Endothelial cell of umbilical vein (primary cell): ENCODE results near the gene TMEM203. TPM values are rescaled to one million over a fixed set of nuclear protein-coding genes. Genes with fewer than 3 reads are reported as not detected.

Experiments used
- BruUV-seq: library from RNA; stranded (reverse); fragments of 400-500 nt; replicated peaks from 2 replicates; lab custom pipeline; 2021; lab: Mats Ljungman, UMichigan
- CTCF ChIA-PET: fragments of 300-600, 350-600 bp; sonication (Branson Sonifier 250); formaldehyde crosslinking; loops from one replicate; lab custom pipeline; 2021; ENCODE audit warnings: antibody characterized with exemption, inconsistent platforms; lab: Charles Lee
- POLR2A ChIA-PET: fragments of 300-600, 350-600 bp; sonication (Branson Sonifier 250); formaldehyde crosslinking; loops from one replicate; lab custom pipeline; 2021; ENCODE audit warnings: antibody characterized with exemption, inconsistent platforms; lab: Charles Lee
- DNase-seq: peaks from one replicate; pipeline ENCODE4 v3.0.0-alpha.2; 2011; ENCODE audit warnings: low read depth, low spot score
- FAIRE-seq: peaks from 2 replicates; lab custom pipeline; 2011; peaks lifted over from hg19 to GRCh38; lab: Jason Lieb, UNC
- H2AFZ ChIP-seq: 2 replicates; pipeline ENCODE4 v1.6.0; 2012; ENCODE audit warnings: low read depth, low read length, control low read depth, inconsistent platforms
- H3K27ac ChIP-seq: 2 replicates; pipeline ENCODE4 v1.5.1; 2011; ENCODE audit warnings: low read depth, mild to moderate bottlenecking, control low read depth, low read length, moderate library complexity; ENCODE audit not compliant: insufficient read depth
- H3K27me3 ChIP-seq, 2 experiments: 2 replicates each; pipeline versions ENCODE4 v1.6.0 to v1.6.1; 2011; ENCODE audit warnings: low read length in 2 of 2, mixed read lengths in 1 of 2; ENCODE audit not compliant: control insufficient read depth in 2 of 2, insufficient read depth in 2 of 2
- H3K36me3 ChIP-seq, 2 experiments: 2 replicates in 1 of 2; 3 replicates in 1 of 2; pipeline ENCODE4 v1.5.1; 2011; ENCODE audit warnings: low read length in 2 of 2, mild to moderate bottlenecking in 1 of 2, moderate library complexity in 1 of 2; ENCODE audit not compliant: control insufficient read depth in 2 of 2, insufficient read depth in 2 of 2; ENCODE audit errors: extremely low read depth in 1 of 2
- H3K4me1 ChIP-seq: 3 replicates; pipeline ENCODE4 v1.5.1; 2011; ENCODE audit warnings: mild to moderate bottlenecking, low read length; ENCODE audit not compliant: control insufficient read depth, insufficient read depth; ENCODE audit errors: extremely low read depth
- H3K4me2 ChIP-seq: 2 replicates; pipeline ENCODE4 v1.6.1; 2011; ENCODE audit warnings: low read length, control low read depth, mixed read lengths; ENCODE audit not compliant: insufficient read depth
- H3K4me3 ChIP-seq, 3 experiments: fragments of 200-600 bp in 1 of 3; sonication (generic), shearing (Covaris generic) in 1 of 3; replicated peaks in 1 of 3; 2 replicates each; pipeline ENCODE4 v1.5.1; 2011 to 2016; ENCODE audit warnings: control low read depth in 3 of 3, low read length in 3 of 3, mild to moderate bottlenecking in 2 of 3, inconsistent platforms in 1 of 3, low read depth in 1 of 3, moderate library complexity in 1 of 3; ENCODE audit not compliant: insufficient read depth in 1 of 3
- H3K79me2 ChIP-seq: 2 replicates; pipeline ENCODE4 v1.6.0; 2012; ENCODE audit warnings: low read length, inconsistent platforms; ENCODE audit not compliant: control insufficient read depth, insufficient read depth
- H3K9ac ChIP-seq: replicated peaks from 2 replicates; pipeline ENCODE3; 2011; ENCODE audit warnings: low read length, control low read depth; ENCODE audit not compliant: insufficient read depth; ENCODE audit errors: extremely low read depth
- H3K9me1 ChIP-seq: replicated peaks from 3 replicates; pipeline ENCODE4 v1.6.0; 2011; ENCODE audit warnings: mild to moderate bottlenecking, low read length; ENCODE audit not compliant: control insufficient read depth, insufficient read depth; ENCODE audit errors: extremely low read depth
- H3K9me3 ChIP-seq: replicated peaks from 2 replicates; pipeline ENCODE4 v1.5.1; 2012; ENCODE audit warnings: low read length, inconsistent platforms; ENCODE audit not compliant: control insufficient read depth, insufficient read depth
- H4K20me1 ChIP-seq: replicated peaks from 2 replicates; pipeline ENCODE3; 2011; ENCODE audit warnings: mild to moderate bottlenecking, low read length; ENCODE audit not compliant: control insufficient read depth, insufficient read depth; ENCODE audit errors: extremely low read depth
- CTCF ChIP-seq, 2 donors: IDR thresholded peaks; 1 replicate in 1 of 2; 2 replicates in 1 of 2; pipeline ENCODE4 v1.5.1; 2011; ENCODE audit warnings: low read length in 2 of 2, mild to moderate bottlenecking in 2 of 2, moderate library complexity in 2 of 2, control low read depth in 1 of 2, inconsistent platforms in 1 of 2, low read depth in 1 of 2; ENCODE audit not compliant: insufficient read depth in 1 of 2; ENCODE audit errors: extremely low read depth in 1 of 2
- MYC ChIP-seq: IDR thresholded peaks from one replicate; pipeline ENCODE4 v1.6.1; 2011; ENCODE audit warnings: mild to moderate bottlenecking, low read depth, low read length
- POLR2AphosphoS5 ChIP-seq: IDR thresholded peaks from 2 replicates; pipeline ENCODE4 v1.6.1; 2012; ENCODE audit warnings: low read depth, mild to moderate bottlenecking, control low read depth, low read length, moderate library complexity; ENCODE audit not compliant: insufficient read depth
- dilution Hi-C: fragments of 300-500 bp; cut with MboI; formaldehyde crosslinking; loops from one replicate; pipeline ENCODE4 v1.15.0; 2019; ENCODE audit warnings: low sequenced_read_pairs; ENCODE audit not compliant: extremely low pct_ligation_motif_present
- intact Hi-C: fragments of 100-400 bp; cut with micrococcal nuclease; formaldehyde crosslinking; loops from one replicate; pipeline ENCODE4 v1.10.0; 2022
- polyA plus RNA-seq, 4 experiments: library from polyadenylated mRNA; depleted of rRNA in 3 of 4; stranded (reverse) in 3 of 4; unstranded in 1 of 4; fragments of >200 nt; gene quantifications; 2 replicates each; pipeline versions ENCODE4 v1.2.1 to v1.2.3, GENCODE V29; 2011 to 2012; ENCODE audit warnings: missing spikeins in 1 of 4
- total RNA-seq: library from RNA; stranded (reverse); gene quantifications from 2 replicates; pipeline ENCODE4 v1.2.3, GENCODE V29; 2021

TMEM203 gene
- total and polyA plus RNA-seq, 2 donors (not counting 3 experiments of a cell fraction or from before 2014, with no cell fraction given), result 29.6 to 39.8 TPM

- dilution Hi-C loops (no loop called here), intact Hi-C loops (loop anchor here (1.0 to 2.0 kb wide), 3 partner anchors 50 to 180 kb away; partner anchors contain the start of gene NPDC1)
- Histone ChIP-seq H3K79me2 (no peaks in the 10 kb centered on the region), H3K9me1 (no peaks in the 10 kb centered on the region), H4K20me1 (no peaks in the 10 kb centered on the region), H3K4me2 (no peak overlapping the region), H2AFZ (no peak overlapping the region), H3K4me3 (no peak overlapping the region), H3K4me1 (peaks cover 12% of the 10 kb centered on the region), H3K9me3 (no peaks in the 10 kb centered on the region), H3K27me3 (no peaks in the 10 kb centered on the region), H3K36me3 (no peaks in the 10 kb centered on the region), H3K9ac (no peak overlapping the region), H3K27ac (no peak overlapping the region)
- DNase-seq (no peak), FAIRE-seq (no peak)
- TF ChIP-seq CTCF (IDR thresholded peaks at IDR 0.05; ENCODE audit: extremely low read depth in 1 of 2, insufficient read depth in 1 of 2, low read depth in 1 of 2, low read length in 2 of 2) (no peak), MYC (no peak)
- ChIA-PET CTCF (interaction anchor here (0.6 to 6.3 kb wide), 16 partner anchors 11 to 197 kb away, joined by 3 to 63 read pairs (median 6); partner anchors contain the start of genes ANAPC2, NPDC1, SSNA1 and TPRN), POLR2A (no interaction called here)
- no TSS peak for BruUV-seq
Measured at GRCh38 chr9:137226338-137227053, 21.0 kb upstream of the TMEM203 start.

GRCh38 chr9:137225699-137226331 lies 20.4 kb upstream of the TMEM203 start:
- intact Hi-C loops (loop anchor here (2.0 kb wide), 1 partner anchor 49 kb away; no protein-coding TSS in a partner anchor), dilution Hi-C loops (no loop called here)
- no peak overlapping the region for H3K4me3 ChIP-seq
- ChIA-PET CTCF (interaction anchor here (0.6 to 6.3 kb wide), 8 partner anchors 11 to 196 kb away, joined by 3 to 63 read pairs (median 12); partner anchors contain the start of genes ANAPC2, NPDC1 and SSNA1), POLR2A (no interaction called here)
- no peaks in the 10 kb centered on the region for H3K36me3 ChIP-seq
- no TSS peak for BruUV-seq
- H3K9me3 ChIP-seq, result no peaks in the 10 kb centered on the region
- FAIRE-seq, result no peak
- H4K20me1 ChIP-seq, result no peaks in the 10 kb centered on the region
- no peak for TF ChIP-seq POLR2AphosphoS5
- no peak for DNase-seq
- peaks cover 12% of the 10 kb centered on the region for H3K4me1 ChIP-seq
- no peaks in the 10 kb centered on the region for H3K9me1 ChIP-seq
- H3K27me3 ChIP-seq, result no peaks in the 10 kb centered on the region
- H2AFZ ChIP-seq, result no peak overlapping the region
- H3K4me2 ChIP-seq, result no peak overlapping the region
- no peak overlapping the region for H3K9ac ChIP-seq
- H3K79me2 ChIP-seq, result no peaks in the 10 kb centered on the region
- H3K27ac ChIP-seq, result no peak overlapping the region
